A549 (cell line): ENCODE data around the gene PIK3CA. TPM values are rescaled to one million over a fixed set of nuclear protein-coding genes. Genes with fewer than 3 reads are reported as not detected.

Source experiments
- ATAC-seq, 2 experiments: fragments of 200-7000 bp in 1 of 2; fragments of >200 bp in 1 of 2; cut with Nextera tagmentation in 1 of 2; cut with Tn5 transposase in 1 of 2; 3 replicates each; pipeline versions ENCODE4 v1.8.0 to v1.9.1; 2018 to 2020; ENCODE audit warnings: mild to moderate bottlenecking in 1 of 2, moderate library complexity in 1 of 2
- CTCF ChIA-PET: fragments of 300-600 bp; sonication (Branson Sonifier 250); formaldehyde crosslinking; extraction: SDS; loops from one replicate; lab custom pipeline; 2021; ENCODE audit warnings: antibody characterized with exemption, inconsistent platforms; lab: Yijun Ruan, JAX
- POLR2A ChIA-PET: fragments of 350-600 bp; formaldehyde crosslinking; extraction: SDS; loops from one replicate; lab custom pipeline; 2021; ENCODE audit warnings: antibody characterized with exemption, inconsistent platforms; lab: Yijun Ruan, JAX
- DNase-seq, 2 experiments: peaks; one replicate each; pipeline versions ENCODE4 v3.0.0 to v3.0.0-alpha.2; 2011 to 2016; ENCODE audit warnings: low read depth in 1 of 2, low spot score in 1 of 2
- FAIRE-seq: peaks from 2 replicates; lab custom pipeline; 2011; peaks lifted over from hg19 to GRCh38; lab: Jason Lieb, UNC
- H3K27ac ChIP-seq, 2 experiments: fragments of >200 bp; sonication (Bioruptor Twin); formaldehyde crosslinking; 3 replicates each; pipeline ENCODE4 v1.5.1; 2016 to 2017
- H3K4me1 ChIP-seq: fragments of >200 bp; sonication (Bioruptor Twin); formaldehyde crosslinking; 3 replicates; pipeline ENCODE4 v1.6.1; 2016
- H3K4me2 ChIP-seq: fragments of >200 bp; sonication (Bioruptor Twin); formaldehyde crosslinking; 3 replicates; pipeline ENCODE4 v1.6.1; 2016
- H3K4me3 ChIP-seq: fragments of >200 bp; sonication (Bioruptor Twin); formaldehyde crosslinking; 3 replicates; pipeline ENCODE4 v1.5.1; 2016
- H3K9me3 ChIP-seq: fragments of >200 bp; sonication (Bioruptor Twin); formaldehyde crosslinking; 3 replicates; pipeline ENCODE4 v1.6.1; 2016
- BHLHE40 ChIP-seq: IDR thresholded peaks from 2 replicates; pipeline ENCODE4 v1.6.1; 2012; ENCODE audit warnings: low read depth, low read length, inconsistent platforms
- CEBPB ChIP-seq, 2 experiments: fragments of >200 bp in 1 of 2; sonication (Bioruptor Twin) in 1 of 2; formaldehyde crosslinking in 1 of 2; IDR thresholded peaks; 2 replicates each; pipeline ENCODE4 v1.6.1; 2012 to 2016
- CHD4 ChIP-seq: fragments of 200-600 bp; sonication (generic); IDR thresholded peaks from 2 replicates; pipeline ENCODE4 v1.6.1; 2016; ENCODE audit warnings: antibody characterized with exemption, mild to moderate bottlenecking, borderline replicate concordance
- EHF ChIP-seq: fragments of 250-450 bp; sonication (Bioruptor Pico); IDR thresholded peaks from 2 replicates; pipeline ENCODE4 v1.5.0; 2020; ENCODE audit warnings: mild to moderate bottlenecking
- HDAC2 ChIP-seq: fragments of 200-600 bp; sonication (generic); IDR thresholded peaks from 2 replicates; pipeline ENCODE4 v1.6.1; 2016
- HEYL ChIP-seq: fragments of 250-450 bp; sonication (Bioruptor Pico); IDR thresholded peaks from 2 replicates; pipeline ENCODE4 v1.8.0; 2021; ENCODE audit warnings: mild to moderate bottlenecking, moderate library complexity
- HOXA7 ChIP-seq: fragments of 250-450 bp; sonication (Bioruptor Pico); IDR thresholded peaks from 2 replicates; pipeline ENCODE4 v1.5.0; 2020; ENCODE audit warnings: mild to moderate bottlenecking, moderate library complexity
- HOXB13 ChIP-seq: fragments of 250-450 bp; sonication (Bioruptor Pico); IDR thresholded peaks from 2 replicates; pipeline ENCODE4 v1.5.0; 2020; ENCODE audit warnings: low read depth, mild to moderate bottlenecking, moderate library complexity
- JUN ChIP-seq, 2 experiments: fragments of >200 bp; sonication (Bioruptor Twin); formaldehyde crosslinking; IDR thresholded peaks; 2 replicates in 1 of 2; 3 replicates in 1 of 2; pipeline ENCODE4 v1.6.1; 2016 to 2017
- KDM1A ChIP-seq: fragments of 200-600 bp; sonication (generic); IDR thresholded peaks from 2 replicates; pipeline ENCODE4 v1.6.1; 2016; ENCODE audit warnings: low read depth, mild to moderate bottlenecking
- MAFK ChIP-seq: fragments of 450-650 bp; IDR thresholded peaks from 2 replicates; pipeline ENCODE4 v1.6.1; 2014; ENCODE audit not compliant: partially characterized antibody
- MAZ ChIP-seq: fragments of 150-350 bp; IDR thresholded peaks from 2 replicates; pipeline ENCODE4 v1.6.1; 2014; ENCODE audit warnings: antibody characterized with exemption, low read depth, low read length, borderline replicate concordance
- MYC ChIP-seq: IDR thresholded peaks from 2 replicates; pipeline ENCODE4 v1.6.1; 2012; ENCODE audit warnings: mild to moderate bottlenecking, inconsistent platforms, low read length, improper control_type of control experiment, borderline replicate concordance
- NFE2L2 ChIP-seq: fragments of 150-350 bp; conservative IDR thresholded peaks from 2 replicates; pipeline ENCODE4 v1.6.1; 2014; ENCODE audit warnings: low read length
- NPAS2 ChIP-seq: fragments of 250-450 bp; sonication (Bioruptor Pico); IDR thresholded peaks from 2 replicates; pipeline ENCODE4 v1.8.0; 2022; ENCODE audit warnings: mild to moderate bottlenecking, moderate library complexity, borderline replicate concordance
- NR3C1 ChIP-seq: fragments of >200 bp; sonication (Bioruptor Twin); formaldehyde crosslinking; IDR thresholded peaks from 3 replicates; pipeline ENCODE4 v1.6.1; 2017
- POLR2AphosphoS2 ChIP-seq: conservative IDR thresholded peaks from 2 replicates; pipeline ENCODE4 v1.6.1; 2012; ENCODE audit warnings: low read length, improper control_type of control experiment, inconsistent platforms
- RARB ChIP-seq: fragments of 250-450 bp; sonication (Bioruptor Pico); IDR thresholded peaks from 2 replicates; pipeline ENCODE4 v1.8.0; 2021; ENCODE audit warnings: mild to moderate bottlenecking, moderate library complexity
- RNF2 ChIP-seq: fragments of 200-600 bp; sonication (generic); IDR thresholded peaks from 2 replicates; pipeline ENCODE4 v1.6.1; 2016; ENCODE audit warnings: low read depth, mild to moderate bottlenecking, antibody characterized with exemption, moderate library complexity, borderline replicate concordance
- TFCP2L1 ChIP-seq: fragments of 250-450 bp; sonication (Bioruptor Pico); IDR thresholded peaks from 2 replicates; pipeline ENCODE4 v1.5.0; 2021; ENCODE audit warnings: mild to moderate bottlenecking
- ZC3H11A ChIP-seq: fragments of 450-650 bp; IDR thresholded peaks from 2 replicates; pipeline ENCODE4 v1.6.1; 2014; ENCODE audit warnings: antibody characterized with exemption, mild to moderate bottlenecking
- ZFP36 ChIP-seq: fragments of 450-650 bp; IDR thresholded peaks from 2 replicates; pipeline ENCODE4 v1.6.1; 2014; ENCODE audit warnings: borderline replicate concordance; ENCODE audit not compliant: partially characterized antibody
- ZNF302 ChIP-seq: fragments of 250-450 bp; sonication (Bioruptor Pico); IDR thresholded peaks from 2 replicates; pipeline ENCODE4 v1.9.0; 2021; ENCODE audit warnings: inconsistent platforms, mild to moderate bottlenecking, moderate library complexity
- WGBS: methylation state at CpG from one replicate; pipeline ENCODE4 v1.1.6; 2017; ENCODE audit errors: missing lambda C conversion rate; 5-methylcytosine and 5-hydroxymethylcytosine counted together
- polyA plus RNA-seq, 4 experiments: library from polyadenylated mRNA; depleted of rRNA in 3 of 4; stranded (reverse); fragments of >200 nt; fragmentation: RNase III in 1 of 4; extraction: RNeasy Plus Mini Kit Qiagen cat#74134 plus additional on column Dnase treatment in 1 of 4; gene quantifications; 2 replicates in 3 of 4; 3 replicates in 1 of 4; pipeline ENCODE4 v1.2.3, GENCODE V29; 2011 to 2017
- TF ChIP-seq, protein P1 (sequence below): fragments of 450-650 bp; IDR thresholded peaks from 2 replicates; pipeline ENCODE4 v1.6.1; 2014; ENCODE audit warnings: antibody characterized with exemption
- TF ChIP-seq, protein P2 (sequence below): fragments of 200-600 bp; sonication (generic); IDR thresholded peaks from 2 replicates; pipeline ENCODE4 v1.6.1; 2016; ENCODE audit warnings: antibody characterized with exemption, mild to moderate bottlenecking, moderate library complexity
- TF ChIP-seq, protein P3 (sequence below): IDR thresholded peaks from 2 replicates; pipeline ENCODE4 v1.6.1; 2012
- TF ChIP-seq, protein P4 (sequence below): IDR thresholded peaks from 2 replicates; pipeline ENCODE4 v1.6.1; 2012
- TF ChIP-seq, protein P5 (sequence below): fragments of >200 bp; sonication (Bioruptor Twin); formaldehyde crosslinking; IDR thresholded peaks from 3 replicates; pipeline ENCODE4 v1.5.1; 2016

The PIK3CA gene
- polyA plus RNA-seq, 2 of the 4 experiments (the other 2 are of a cell fraction): 6.2 to 10.3 TPM

DNA sequence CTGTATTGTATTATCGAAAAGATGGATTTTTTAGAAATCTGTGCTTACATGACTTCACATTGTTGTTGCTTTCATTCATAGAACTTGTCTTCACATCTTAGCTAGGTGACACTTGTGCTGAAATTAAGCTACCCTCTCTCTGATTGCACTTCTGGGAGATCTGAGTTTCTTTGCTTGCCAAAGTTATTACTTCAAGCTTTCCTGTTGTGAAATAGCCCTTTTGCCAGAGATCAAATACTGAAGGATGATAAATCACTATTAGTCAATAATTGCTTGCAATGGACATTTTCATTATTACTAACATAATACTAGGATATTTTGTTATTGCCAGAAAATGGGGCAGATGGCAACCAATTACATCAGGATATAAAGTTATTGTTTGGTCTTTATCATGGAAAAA is 34.7 kb downstream of the PIK3CA start (continued):
- TF ChIP-seq EHF (CRISPR knock-in tag) (no peak), CHD4 (no peak), HDAC2 (no peak), MAZ (no peak)

DNA sequence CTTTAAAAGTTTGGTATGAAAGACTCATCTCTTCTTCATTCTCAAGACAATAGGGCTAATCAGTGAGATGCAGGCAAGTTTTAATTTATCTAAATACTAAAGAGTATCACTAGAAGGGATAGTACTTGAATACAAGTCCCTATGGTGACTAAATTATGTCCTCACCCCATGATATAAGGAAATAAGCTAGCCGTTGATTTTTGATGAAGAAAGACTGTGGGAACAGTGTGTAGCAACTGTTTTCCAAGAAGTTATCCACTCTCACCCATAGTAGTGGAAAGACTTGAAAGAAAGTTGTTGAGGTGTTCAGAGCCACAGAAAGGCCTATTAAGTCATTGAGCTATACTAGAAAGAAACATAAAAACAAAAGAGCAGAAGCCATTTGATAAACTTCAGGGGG is 36.7 kb downstream of the PIK3CA start:
- ATAC-seq: no peak
- 69% methylated on average over 1 of the region's 1 CpG for WGBS
- no peak for FAIRE-seq
- H3K4me2 ChIP-seq: no peak overlapping the region
- H3K4me1 ChIP-seq: no peaks in the 10 kb centered on the region
- TF ChIP-seq NFE2L2: no peak
- no peak for TF ChIP-seq KDM1A
- no peak for TF ChIP-seq ZNF302 (CRISPR knock-in tag)
- no peak for TF ChIP-seq JUN (IDR thresholded peaks at IDR 0.05)
- TF ChIP-seq ZC3H11A: no peak
- no peak for TF ChIP-seq MAFK
- TF ChIP-seq RARB (CRISPR knock-in tag): no peak
- TF ChIP-seq, protein P1, sequence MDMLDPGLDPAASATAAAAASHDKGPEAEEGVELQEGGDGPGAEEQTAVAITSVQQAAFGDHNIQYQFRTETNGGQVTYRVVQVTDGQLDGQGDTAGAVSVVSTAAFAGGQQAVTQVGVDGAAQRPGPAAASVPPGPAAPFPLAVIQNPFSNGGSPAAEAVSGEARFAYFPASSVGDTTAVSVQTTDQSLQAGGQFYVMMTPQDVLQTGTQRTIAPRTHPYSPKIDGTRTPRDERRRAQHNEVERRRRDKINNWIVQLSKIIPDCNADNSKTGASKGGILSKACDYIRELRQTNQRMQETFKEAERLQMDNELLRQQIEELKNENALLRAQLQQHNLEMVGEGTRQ: no peak
- TF ChIP-seq, protein P2, sequence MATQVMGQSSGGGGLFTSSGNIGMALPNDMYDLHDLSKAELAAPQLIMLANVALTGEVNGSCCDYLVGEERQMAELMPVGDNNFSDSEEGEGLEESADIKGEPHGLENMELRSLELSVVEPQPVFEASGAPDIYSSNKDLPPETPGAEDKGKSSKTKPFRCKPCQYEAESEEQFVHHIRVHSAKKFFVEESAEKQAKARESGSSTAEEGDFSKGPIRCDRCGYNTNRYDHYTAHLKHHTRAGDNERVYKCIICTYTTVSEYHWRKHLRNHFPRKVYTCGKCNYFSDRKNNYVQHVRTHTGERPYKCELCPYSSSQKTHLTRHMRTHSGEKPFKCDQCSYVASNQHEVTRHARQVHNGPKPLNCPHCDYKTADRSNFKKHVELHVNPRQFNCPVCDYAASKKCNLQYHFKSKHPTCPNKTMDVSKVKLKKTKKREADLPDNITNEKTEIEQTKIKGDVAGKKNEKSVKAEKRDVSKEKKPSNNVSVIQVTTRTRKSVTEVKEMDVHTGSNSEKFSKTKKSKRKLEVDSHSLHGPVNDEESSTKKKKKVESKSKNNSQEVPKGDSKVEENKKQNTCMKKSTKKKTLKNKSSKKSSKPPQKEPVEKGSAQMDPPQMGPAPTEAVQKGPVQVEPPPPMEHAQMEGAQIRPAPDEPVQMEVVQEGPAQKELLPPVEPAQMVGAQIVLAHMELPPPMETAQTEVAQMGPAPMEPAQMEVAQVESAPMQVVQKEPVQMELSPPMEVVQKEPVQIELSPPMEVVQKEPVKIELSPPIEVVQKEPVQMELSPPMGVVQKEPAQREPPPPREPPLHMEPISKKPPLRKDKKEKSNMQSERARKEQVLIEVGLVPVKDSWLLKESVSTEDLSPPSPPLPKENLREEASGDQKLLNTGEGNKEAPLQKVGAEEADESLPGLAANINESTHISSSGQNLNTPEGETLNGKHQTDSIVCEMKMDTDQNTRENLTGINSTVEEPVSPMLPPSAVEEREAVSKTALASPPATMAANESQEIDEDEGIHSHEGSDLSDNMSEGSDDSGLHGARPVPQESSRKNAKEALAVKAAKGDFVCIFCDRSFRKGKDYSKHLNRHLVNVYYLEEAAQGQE: no peak
- TF ChIP-seq NPAS2 (CRISPR knock-in tag): no peak
- TF ChIP-seq TFCP2L1: no peak
- TF ChIP-seq, protein P3, sequence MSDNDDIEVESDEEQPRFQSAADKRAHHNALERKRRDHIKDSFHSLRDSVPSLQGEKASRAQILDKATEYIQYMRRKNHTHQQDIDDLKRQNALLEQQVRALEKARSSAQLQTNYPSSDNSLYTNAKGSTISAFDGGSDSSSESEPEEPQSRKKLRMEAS: no peak
- TF ChIP-seq, protein P4, sequence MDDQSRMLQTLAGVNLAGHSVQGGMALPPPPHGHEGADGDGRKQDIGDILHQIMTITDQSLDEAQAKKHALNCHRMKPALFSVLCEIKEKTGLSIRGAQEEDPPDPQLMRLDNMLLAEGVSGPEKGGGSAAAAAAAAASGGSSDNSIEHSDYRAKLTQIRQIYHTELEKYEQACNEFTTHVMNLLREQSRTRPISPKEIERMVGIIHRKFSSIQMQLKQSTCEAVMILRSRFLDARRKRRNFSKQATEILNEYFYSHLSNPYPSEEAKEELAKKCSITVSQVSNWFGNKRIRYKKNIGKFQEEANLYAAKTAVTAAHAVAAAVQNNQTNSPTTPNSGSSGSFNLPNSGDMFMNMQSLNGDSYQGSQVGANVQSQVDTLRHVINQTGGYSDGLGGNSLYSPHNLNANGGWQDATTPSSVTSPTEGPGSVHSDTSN: no peak
- TF ChIP-seq MYC: no peak
- TF ChIP-seq CEBPB (IDR thresholded peaks at IDR 0.05): no peak
- no peak for TF ChIP-seq POLR2AphosphoS2
- no peak for TF ChIP-seq MAZ
- ChIA-PET CTCF (interaction anchor here (0.5 to 0.7 kb wide), 2 partner anchors 25 to 165 kb away, joined by 3 read pairs; no protein-coding TSS in a partner anchor), POLR2A (no interaction called here)
- no peak overlapping the region for H3K27ac ChIP-seq
- DNase-seq: no peak
- no peaks in the 10 kb centered on the region for H3K9me3 ChIP-seq
- no peak overlapping the region for H3K4me3 ChIP-seq

DNA sequence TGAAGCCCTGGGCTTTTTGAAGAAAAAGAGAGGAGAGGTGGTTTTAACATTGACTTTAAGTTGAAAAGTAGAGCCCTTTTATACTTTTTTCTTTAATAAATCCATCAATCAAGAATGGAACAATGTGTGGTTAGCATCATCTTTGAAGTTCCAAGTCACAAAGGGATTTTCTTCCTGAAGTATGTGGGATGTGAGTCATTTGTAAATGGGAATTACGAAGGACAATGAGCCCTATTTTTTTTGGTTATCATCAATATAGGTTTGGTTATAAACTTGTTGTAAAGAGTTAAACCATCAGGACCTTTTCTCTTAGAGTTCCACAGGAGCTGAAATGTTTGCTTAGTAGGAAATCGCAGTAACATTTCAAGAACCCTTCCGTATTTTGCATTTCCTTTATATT is 38.3 kb downstream of the PIK3CA start:
- Histone ChIP-seq H3K4me2 (no peak overlapping the region), H3K9me3 (no peaks in the 10 kb centered on the region), H3K27ac (no peak overlapping the region), H3K4me1 (no peaks in the 10 kb centered on the region), H3K4me3 (no peak overlapping the region)
- DNase-seq (no peak), FAIRE-seq (no peak), ATAC-seq (no peak)
- CTCF ChIA-PET: no interaction called here
- WGBS: 91% methylated on average over 3 of the region's 3 CpGs
- POLR2A ChIA-PET: no interaction called here
- no peak for TF ChIP-seq HDAC2
- no peak for TF ChIP-seq ZFP36
- TF ChIP-seq, protein P5, sequence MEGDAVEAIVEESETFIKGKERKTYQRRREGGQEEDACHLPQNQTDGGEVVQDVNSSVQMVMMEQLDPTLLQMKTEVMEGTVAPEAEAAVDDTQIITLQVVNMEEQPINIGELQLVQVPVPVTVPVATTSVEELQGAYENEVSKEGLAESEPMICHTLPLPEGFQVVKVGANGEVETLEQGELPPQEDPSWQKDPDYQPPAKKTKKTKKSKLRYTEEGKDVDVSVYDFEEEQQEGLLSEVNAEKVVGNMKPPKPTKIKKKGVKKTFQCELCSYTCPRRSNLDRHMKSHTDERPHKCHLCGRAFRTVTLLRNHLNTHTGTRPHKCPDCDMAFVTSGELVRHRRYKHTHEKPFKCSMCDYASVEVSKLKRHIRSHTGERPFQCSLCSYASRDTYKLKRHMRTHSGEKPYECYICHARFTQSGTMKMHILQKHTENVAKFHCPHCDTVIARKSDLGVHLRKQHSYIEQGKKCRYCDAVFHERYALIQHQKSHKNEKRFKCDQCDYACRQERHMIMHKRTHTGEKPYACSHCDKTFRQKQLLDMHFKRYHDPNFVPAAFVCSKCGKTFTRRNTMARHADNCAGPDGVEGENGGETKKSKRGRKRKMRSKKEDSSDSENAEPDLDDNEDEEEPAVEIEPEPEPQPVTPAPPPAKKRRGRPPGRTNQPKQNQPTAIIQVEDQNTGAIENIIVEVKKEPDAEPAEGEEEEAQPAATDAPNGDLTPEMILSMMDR: no peak
- TF ChIP-seq KDM1A: no peak
- TF ChIP-seq BHLHE40: no peak
- no peak for TF ChIP-seq ZNF302 (CRISPR knock-in tag)
- no peak for TF ChIP-seq HEYL (CRISPR knock-in tag)
- TF ChIP-seq CEBPB (IDR thresholded peaks at IDR 0.05): no peak
- TF ChIP-seq NR3C1: no peak
- TF ChIP-seq RNF2: no peak
- no peak for TF ChIP-seq HOXB13 (CRISPR knock-in tag)
- no peak for TF ChIP-seq HOXA7 (CRISPR knock-in tag)
